Left ventricle myocardium inferior (tissue), 1 donor: ENCODE measurements around the gene LEPROT. TPM values are rescaled to one million over a fixed set of nuclear protein-coding genes. Genes with fewer than 3 reads are reported as not detected.

Experiments used
- DNase-seq: peaks from one replicate; pipeline ENCODE4 v3.0.0-alpha.2; 2020
- H3K27ac ChIP-seq: fragments of 200-600 bp; replicated peaks from 2 replicates; pipeline ENCODE4 v1.8.0; 2021
- H3K27me3 ChIP-seq: fragments of 200-600 bp; 2 replicates; pipeline ENCODE4 v1.8.0; 2021; ENCODE audit warnings: low read depth
- H3K36me3 ChIP-seq: fragments of 200-600 bp; 2 replicates; pipeline ENCODE4 v1.8.0; 2021
- H3K4me1 ChIP-seq: fragments of 200-600 bp; 2 replicates; pipeline ENCODE4 v1.8.0; 2021
- H3K4me3 ChIP-seq: fragments of 200-600 bp; 2 replicates; pipeline ENCODE4 v1.8.0; 2021; ENCODE audit warnings: mild to moderate bottlenecking, moderate library complexity
- H3K9me3 ChIP-seq: fragments of 200-600 bp; replicated peaks from 2 replicates; pipeline ENCODE4 v1.8.0; 2021
- CTCF ChIP-seq: fragments of 200-600 bp; IDR thresholded peaks from 2 replicates; pipeline ENCODE4 v1.8.0; 2021; ENCODE audit warnings: antibody characterized with exemption, mild to moderate bottlenecking, borderline replicate concordance
- intact Hi-C: fragments of 100-400 bp; cut with micrococcal nuclease; formaldehyde crosslinking; loops from one replicate; pipeline ENCODE4 v1.11.0; 2022
- total RNA-seq: library from RNA; stranded (reverse); fragmentation: NEBNext Ultra II Directional; extraction: Animal tissue kit (Norgen Biotek cat#: 25700); gene quantifications from one replicate; pipeline ENCODE4 v1.2.1, GENCODE V29; 2021
- donor health status: DM: no; HTN: yes; CAD: no; lungs with severe emphysema.

The LEPROT gene
- total RNA-seq, 1 donor from 2014 or later = 51.0 TPM

GRCh38 chr1:65432918-65433317, 12.4 kb downstream of the LEPROT start:
- H3K9me3 ChIP-seq = no peaks in the 10 kb centered on the region
- H3K4me1 ChIP-seq = peaks cover 35% of the 10 kb centered on the region
- H3K27me3 ChIP-seq = no peaks in the 10 kb centered on the region
- H3K36me3 ChIP-seq = peaks cover 25% of the 10 kb centered on the region
- DNase-seq = no peak
- intact Hi-C loops = loop anchor here (5.0 kb wide), 1 partner anchor 254 kb away; no protein-coding TSS in a partner anchor
- H3K27ac ChIP-seq = no peak overlapping the region
- no peak for TF ChIP-seq CTCF
- no peak overlapping the region for H3K4me3 ChIP-seq

- Histone ChIP-seq H3K4me1 (peaks cover 29% of the 10 kb centered on the region), H3K4me3 (no peak overlapping the region), H3K27me3 (no peaks in the 10 kb centered on the region), H3K9me3 (no peaks in the 10 kb centered on the region), H3K27ac (no peak overlapping the region), H3K36me3 (peaks cover 19% of the 10 kb centered on the region)
- intact Hi-C loops = loop anchor here (5.0 kb wide), 1 partner anchor 253 kb away; no protein-coding TSS in a partner anchor
- no peak for DNase-seq
- peak; percentile 10 for TF ChIP-seq CTCF
These were observed 13.8 kb downstream of the LEPROT start for GRCh38 chr1:65434255-65434654.

- DNase-seq = no peak
- Histone ChIP-seq H3K4me1 (peaks cover 25% of the 10 kb centered on the region), H3K27me3 (no peaks in the 10 kb centered on the region), H3K27ac (no peak overlapping the region), H3K9me3 (no peaks in the 10 kb centered on the region), H3K4me3 (no peak overlapping the region), H3K36me3 (peaks cover 17% of the 10 kb centered on the region)
- intact Hi-C loops = loop anchor here (5.0 kb wide), 1 partner anchor 253 kb away; no protein-coding TSS in a partner anchor
- TF ChIP-seq CTCF = no peak
These were observed 14.3 kb downstream of the LEPROT start for GRCh38 chr1:65434760-65435159.

GRCh38 chr1:65435987-65436386, 15.5 kb downstream of the LEPROT start:
- intact Hi-C loops = no loop called here

GRCh38 chr1:65437616-65438015, 17.1 kb downstream of the LEPROT start:
- Histone ChIP-seq H3K9me3 (no peaks in the 10 kb centered on the region), H3K36me3 (peaks cover 5% of the 10 kb centered on the region), H3K27me3 (no peaks in the 10 kb centered on the region), H3K27ac (no peak overlapping the region), H3K4me1 (peaks cover 8% of the 10 kb centered on the region), H3K4me3 (no peak overlapping the region)
- TF ChIP-seq CTCF = no peak
- intact Hi-C loops = no loop called here
- no peak for DNase-seq

More at GRCh38 chr1:65435987-65436386, 15.5 kb downstream of the LEPROT start:
- H3K4me1 ChIP-seq = peaks cover 15% of the 10 kb centered on the region
- H3K27ac ChIP-seq = no peak overlapping the region
- H3K9me3 ChIP-seq = no peaks in the 10 kb centered on the region
- no peaks in the 10 kb centered on the region for H3K27me3 ChIP-seq
- no peak overlapping the region for H3K4me3 ChIP-seq
- no peak for TF ChIP-seq CTCF
- H3K36me3 ChIP-seq = peaks cover 12% of the 10 kb centered on the region
- no peak for DNase-seq
